B cell (primary cell): ENCODE measurements around the gene POLK. TPM values are rescaled to one million over a fixed set of nuclear protein-coding genes. Genes with fewer than 3 reads are reported as not detected.

Source experiments
- ATAC-seq: fragments of 200-7000 bp; cut with Tn5 transposase; one replicate; pipeline ENCODE4 v1.10.0; 2021; ENCODE audit warnings: low read depth, mild to moderate bottlenecking, moderate number of reproducible peaks, moderate library complexity
- CTCF ChIA-PET: fragments of 350-600 bp; sonication (Branson Sonifier 250); formaldehyde crosslinking; loops from one replicate; lab custom pipeline; 2021; ENCODE audit warnings: antibody characterized with exemption, inconsistent platforms; lab: Charles Lee
- POLR2A ChIA-PET: fragments of 350-600 bp; sonication (Branson Sonifier 250); formaldehyde crosslinking; loops from one replicate; lab custom pipeline; 2021; ENCODE audit warnings: antibody characterized with exemption; lab: Charles Lee
- DNase-seq: peaks from one replicate; pipeline ENCODE4 v3.0.0; 2013
- H2AFZ ChIP-seq: 2 replicates; pipeline ENCODE4 v1.6.1; 2012; ENCODE audit warnings: mild to moderate bottlenecking, low read depth, low read length; ENCODE audit not compliant: insufficient read depth, poor library complexity, severe bottlenecking
- H3K27ac ChIP-seq, 2 donors: 1 replicate in 1 of 2; 2 replicates in 1 of 2; pipeline ENCODE4 v1.5.1; 2012 to 2013; ENCODE audit warnings: low read length in 2 of 2, mild to moderate bottlenecking in 2 of 2, moderate library complexity in 1 of 2
- H3K27me3 ChIP-seq, 4 experiments: fragments of 200-600 bp in 1 of 4; sonication (generic) in 1 of 4; replicated peaks in 1 of 4; 1 replicate in 2 of 4; 2 replicates in 2 of 4; pipeline versions ENCODE4 v1.6.1 to v1.7.0; 2013 to 2016; ENCODE audit warnings: low read length in 3 of 4, mild to moderate bottlenecking in 2 of 4, mixed read lengths in 1 of 4, moderate library complexity in 1 of 4; ENCODE audit not compliant: insufficient read depth in 4 of 4, control insufficient read depth in 3 of 4; ENCODE audit errors: control extremely low read depth in 1 of 4
- H3K36me3 ChIP-seq, 2 experiments: replicated peaks in 1 of 2; 1 replicate in 1 of 2; 2 replicates in 1 of 2; pipeline versions ENCODE4 v1.6.1 to v1.7.1; 2013; ENCODE audit warnings: low read length in 1 of 2; ENCODE audit not compliant: insufficient read depth in 2 of 2, control insufficient read depth in 1 of 2; ENCODE audit errors: control extremely low read depth in 1 of 2, extremely low read depth in 1 of 2
- H3K4me1 ChIP-seq, 2 donors: fragments of 200-600 bp in 1 of 2; sonication (generic) in 1 of 2; 1 replicate in 1 of 2; 2 replicates in 1 of 2; pipeline versions ENCODE4 v1.5.1 to v1.6.1; 2013 to 2017; ENCODE audit warnings: low read length in 2 of 2; ENCODE audit not compliant: control insufficient read depth in 2 of 2, insufficient read depth in 2 of 2
- H3K4me2 ChIP-seq: replicated peaks from 2 replicates; pipeline ENCODE3; 2012; ENCODE audit warnings: mild to moderate bottlenecking, low read depth, low read length; ENCODE audit not compliant: poor library complexity, severe bottlenecking
- H3K4me3 ChIP-seq, 5 experiments: fragments of 200-600 bp in 1 of 5; sonication (generic) in 1 of 5; 1 replicate in 3 of 5; 2 replicates in 2 of 5; pipeline versions ENCODE4 v1.5.1 to v1.7.0; 2011 to 2016; ENCODE audit warnings: low read length in 4 of 5, mild to moderate bottlenecking in 4 of 5, low read depth in 2 of 5, control low read depth in 1 of 5, moderate library complexity in 1 of 5; ENCODE audit not compliant: insufficient read depth in 1 of 5; ENCODE audit errors: control extremely low read depth in 1 of 5, extremely low read depth in 1 of 5
- H3K79me2 ChIP-seq: fragments of 200-600 bp; sonication (generic); one replicate; pipeline ENCODE4 v1.6.0; 2016; ENCODE audit warnings: low read length; ENCODE audit not compliant: control insufficient read depth, insufficient read depth
- H3K9ac ChIP-seq: fragments of 200-600 bp; sonication (generic); 2 replicates; pipeline ENCODE4 v1.6.1; 2017; ENCODE audit warnings: mild to moderate bottlenecking, low read length, moderate library complexity
- H3K9me3 ChIP-seq, 3 donors: one replicate each; pipeline versions ENCODE4 v1.6.1 to v1.7.1; 2013; ENCODE audit warnings: low read length in 2 of 3; ENCODE audit not compliant: control insufficient read depth in 2 of 3, insufficient read depth in 1 of 3; ENCODE audit errors: control extremely low read depth in 1 of 3
- H4K20me1 ChIP-seq: 2 replicates; pipeline ENCODE4 v1.6.0; 2012; ENCODE audit warnings: mild to moderate bottlenecking, low read length; ENCODE audit not compliant: insufficient read depth, control insufficient read depth, poor library complexity, severe bottlenecking
- H3K27ac Mint-ChIP-seq: one replicate; pipeline ENCODE4 v1.8.0; 2021; ENCODE audit warnings: mixed read lengths
- H3K27me3 Mint-ChIP-seq: one replicate; pipeline ENCODE4 v1.8.0; 2021; ENCODE audit warnings: mixed read lengths
- H3K4me1 Mint-ChIP-seq: one replicate; pipeline ENCODE4 v1.8.0; 2021; ENCODE audit warnings: mixed read lengths
- H3K4me3 Mint-ChIP-seq: one replicate; pipeline ENCODE4 v1.8.0; 2021; ENCODE audit warnings: mixed read lengths
- H3K9me3 Mint-ChIP-seq: one replicate; pipeline ENCODE4 v1.8.0; 2022; ENCODE audit warnings: mixed read lengths; ENCODE audit not compliant: insufficient read depth
- CTCF ChIP-seq: fragments of 200-600 bp; IDR thresholded peaks from one replicate; pipeline ENCODE4 v1.8.0; 2022; ENCODE audit warnings: antibody characterized with exemption, mild to moderate bottlenecking
- EZH2 ChIP-seq: IDR thresholded peaks from 2 replicates; pipeline ENCODE4 v1.6.1; 2012; ENCODE audit warnings: borderline replicate concordance, low read depth, mild to moderate bottlenecking, moderate library complexity, low read length; ENCODE audit not compliant: insufficient read depth, poor library complexity, severe bottlenecking
- WGBS: methylation state at CpG from one replicate; pipeline ENCODE4 v1.1.5; 2013; ENCODE audit warnings: missing lambda C conversion rate; ENCODE audit not compliant: insufficient coverage; 5-methylcytosine and 5-hydroxymethylcytosine counted together
- intact Hi-C: fragments of 100-400 bp; cut with micrococcal nuclease; formaldehyde crosslinking; loops from one replicate; pipeline ENCODE4 v1.10.0; 2022
- polyA plus RNA-seq: library from polyadenylated mRNA; depleted of rRNA; stranded (reverse); fragments of >200 nt; gene quantifications from 2 replicates; pipeline ENCODE4 v1.2.3, GENCODE V29; 2012
- total RNA-seq, 2 donors: library from RNA; stranded (reverse); fragments of 120-200 nt in 1 of 2; gene quantifications; 1 replicate in 1 of 2; 2 replicates in 1 of 2; pipeline versions ENCODE4 v1.2.3 to v1.2.4, GENCODE V29; 2013 to 2022

Gene POLK
- total and polyA plus RNA-seq, 2 donors (not counting 1 experiment from before 2014, with no cell fraction given): 13.8 to 41.6 TPM

- H3K27me3 ChIP-seq: no peaks in the 10 kb centered on the region
- H3K4me2 ChIP-seq: no peak overlapping the region
- ChIA-PET CTCF (no interaction called here), POLR2A (no interaction called here)
- DNase-seq: no peak
- H3K79me2 ChIP-seq: peaks cover 59% of the 10 kb centered on the region
- WGBS: no CpG with 5 or more reads among the region's 2 CpGs
- intact Hi-C loops: no loop called here
- TF ChIP-seq EZH2: no peak
- no peak for TF ChIP-seq CTCF
- H2AFZ ChIP-seq: no peak overlapping the region
- peaks cover 3 to 26% of the 10 kb centered on the region in 2 experiments for H3K36me3 ChIP-seq
- no peak for ATAC-seq
- H4K20me1 ChIP-seq: peaks cover 24% of the 10 kb centered on the region
- Mint-ChIP-seq H3K4me1 (no peaks in the 10 kb centered on the region), H3K9me3 (peaks cover 10% of the 10 kb centered on the region), H3K27me3 (no peaks in the 10 kb centered on the region), H3K4me3 (no peak overlapping the region), H3K27ac (no peak overlapping the region)
- H3K27ac ChIP-seq: no peak overlapping the region
- H3K9me3 ChIP-seq: peaks cover 0 to 7% (median 6%) of the 10 kb centered on the region in 3 donors
- no peak overlapping the region for H3K4me3 ChIP-seq
- H3K4me1 ChIP-seq: no peaks in the 10 kb centered on the region
- no peak overlapping the region for H3K9ac ChIP-seq
Observed at GRCh38 chr5:75491621-75492020, 20.1 kb upstream of the POLK start.

GRCh38 chr5:75496026-75496425, 15.7 kb upstream of the POLK start:
- no peak for TF ChIP-seq CTCF
- no peak for TF ChIP-seq EZH2
- Histone ChIP-seq H3K79me2 (peaks cover 44% of the 10 kb centered on the region), H3K36me3 (peaks cover 0 to 39% of the 10 kb centered on the region in 2 experiments), H3K4me1 (no peaks in the 10 kb centered on the region), H3K27me3 (no peaks in the 10 kb centered on the region), H2AFZ (no peak overlapping the region), H3K4me3 (no peak overlapping the region), H3K9me3 (no peaks in the 10 kb centered on the region), H3K9ac (no peak overlapping the region), H3K27ac (no peak overlapping the region), H3K4me2 (no peak overlapping the region), H4K20me1 (peaks cover 25% of the 10 kb centered on the region)
- ATAC-seq: no peak
- DNase-seq: no peak
- Mint-ChIP-seq H3K27me3 (no peaks in the 10 kb centered on the region), H3K4me1 (peaks cover 3% of the 10 kb centered on the region), H3K4me3 (no peak overlapping the region), H3K27ac (no peak overlapping the region), H3K9me3 (no peaks in the 10 kb centered on the region)
- CTCF ChIA-PET: no interaction called here
- POLR2A ChIA-PET: no interaction called here
- intact Hi-C loops: no loop called here
- no CpG with 5 or more reads among the region's 3 CpGs for WGBS
